ENCODE data around the gene ERG. TPM values are rescaled to one million over a fixed set of nuclear protein-coding genes. Genes with fewer than 3 reads are reported as not detected.

Gene ERG
- total and polyA plus RNA-seq, 3 donors from 2014 or later: 3.7 to 8.0 (median 5.0) TPM

- TF ChIP-seq POLR2A (IDR thresholded peaks at IDR 0.05) (no peak), CTCF (IDR thresholded peaks at IDR 0.05) (no peak)
- Histone ChIP-seq H3K4me3 (no peak overlapping the region), H3K4me1 (no peaks in the 10 kb centered on the region), H3K9me3 (no peaks in the 10 kb centered on the region), H3K36me3 (ENCODE audit: low read depth, missing control alignments) (no peaks in the 10 kb centered on the region), H3K27me3 (no peaks in the 10 kb centered on the region), H3K27ac (no peak overlapping the region)
- intact Hi-C loops (cut with DNase I; ENCODE audit: low total_unique reads): no loop called here
- WGBS, 2 donors: 60 to 64% methylated on average over 3 to 5 of the region's 5 CpGs
- DNase-seq: no peak
Measured at GRCh38 chr21:38448671-38449385, 49.4 kb downstream of the ERG start.

GRCh38 chr21:38447611-38448010 lies 50.7 kb downstream of the ERG start:
- H3K36me3 ChIP-seq (ENCODE audit: low read depth, missing control alignments): no peaks in the 10 kb centered on the region
- intact Hi-C loops (cut with DNase I; ENCODE audit: low total_unique reads): no loop called here
- DNase-seq: no peak
- no peak overlapping the region for H3K27ac ChIP-seq
- no peaks in the 10 kb centered on the region for H3K27me3 ChIP-seq
- no peaks in the 10 kb centered on the region for H3K9me3 ChIP-seq
- H3K4me3 ChIP-seq: no peak overlapping the region
- no peak for TF ChIP-seq CTCF (IDR thresholded peaks at IDR 0.05)
- TF ChIP-seq POLR2A (IDR thresholded peaks at IDR 0.05): no peak
- 57 to 59% methylated on average over 3 of the region's 3 CpGs for WGBS, 2 donors
- H3K4me1 ChIP-seq: no peaks in the 10 kb centered on the region

GRCh38 chr21:38444691-38445090 lies 53.6 kb downstream of the ERG start:
- no peak overlapping the region for H3K27ac ChIP-seq
- 70 to 82% methylated on average over 6 of the region's 6 CpGs for WGBS, 2 donors
- no peak for TF ChIP-seq POLR2A (IDR thresholded peaks at IDR 0.05)
- no peak for TF ChIP-seq CTCF (IDR thresholded peaks at IDR 0.05)
- H3K4me3 ChIP-seq: no peak overlapping the region
- no peaks in the 10 kb centered on the region for H3K4me1 ChIP-seq
- H3K36me3 ChIP-seq (ENCODE audit: low read depth, missing control alignments): no peaks in the 10 kb centered on the region
- no peak for DNase-seq
- no peaks in the 10 kb centered on the region for H3K9me3 ChIP-seq
- H3K27me3 ChIP-seq: no peaks in the 10 kb centered on the region
- intact Hi-C loops (cut with DNase I; ENCODE audit: low total_unique reads): no loop called here

GRCh38 chr21:38443110-38443509 lies 55.2 kb downstream of the ERG start:
- no peak for DNase-seq
- no peak for TF ChIP-seq POLR2A (IDR thresholded peaks at IDR 0.05)
- TF ChIP-seq CTCF (IDR thresholded peaks at IDR 0.05): no peak

GRCh38 chr21:38441153-38441552 lies 57.1 kb downstream of the ERG start:
- TF ChIP-seq CTCF (IDR thresholded peaks at IDR 0.05) (no peak), POLR2A (IDR thresholded peaks at IDR 0.05) (no peak)
- H3K4me3 ChIP-seq: no peak overlapping the region
- no peak overlapping the region for H3K27ac ChIP-seq
- 71 to 81% methylated on average over 1 to 2 of the region's 2 CpGs for WGBS, 2 donors
- DNase-seq: no peak
- intact Hi-C loops (cut with DNase I; ENCODE audit: low total_unique reads): no loop called here
- H3K27me3 ChIP-seq: no peaks in the 10 kb centered on the region
- no peaks in the 10 kb centered on the region for H3K36me3 ChIP-seq (ENCODE audit: low read depth, missing control alignments)
- no peaks in the 10 kb centered on the region for H3K9me3 ChIP-seq
- H3K4me1 ChIP-seq: no peaks in the 10 kb centered on the region

More at GRCh38 chr21:38443110-38443509, 55.2 kb downstream of the ERG start:
- intact Hi-C loops (cut with DNase I; ENCODE audit: low total_unique reads): no loop called here
- Histone ChIP-seq H3K36me3 (ENCODE audit: low read depth, missing control alignments) (no peaks in the 10 kb centered on the region), H3K4me3 (no peak overlapping the region), H3K27ac (no peak overlapping the region), H3K27me3 (no peaks in the 10 kb centered on the region), H3K4me1 (no peaks in the 10 kb centered on the region), H3K9me3 (no peaks in the 10 kb centered on the region)
- WGBS, 2 donors: 65 to 77% methylated on average over 8 of the region's 8 CpGs

Measured in testis (tissue), 3 donors.